Nephron progenitor cell (in vitro differentiated cells): Measurements from ENCODE around the gene RGPD8.
"Not testable (repeated sequence)": the region's sequence is repeated elsewhere in the genome, so short reads cannot be mapped to it uniquely, and the experiment has no call there.

Source experiments
- DNase-seq: peaks from one replicate; pipeline ENCODE4 v3.0.0; 2021
- H3K27ac Mint-ChIP-seq: 2 replicates; pipeline ENCODE4 v1.8.0; 2021; ENCODE audit warnings: mild to moderate bottlenecking, moderate library complexity, mixed read lengths
- H3K27me3 Mint-ChIP-seq: 2 replicates; pipeline ENCODE4 v1.8.0; 2021; ENCODE audit warnings: mild to moderate bottlenecking, low read depth, mixed read lengths; ENCODE audit not compliant: poor library complexity
- H3K36me3 Mint-ChIP-seq: 2 replicates; pipeline ENCODE4 v1.8.0; 2021; ENCODE audit warnings: low read depth, mixed read lengths
- H3K4me1 Mint-ChIP-seq: 2 replicates; pipeline ENCODE4 v1.8.0; 2021; ENCODE audit warnings: mixed read lengths
- H3K4me3 Mint-ChIP-seq: 2 replicates; pipeline ENCODE4 v1.8.0; 2021; ENCODE audit warnings: mild to moderate bottlenecking, moderate library complexity, mixed read lengths
- H3K9me3 Mint-ChIP-seq: 2 replicates; pipeline ENCODE4 v1.8.0; 2021; ENCODE audit warnings: mild to moderate bottlenecking, moderate library complexity, mixed read lengths
- TF ChIP-seq, protein P1 (sequence below): fragments of 200-600 bp; sonication (generic); IDR thresholded peaks from 2 replicates; pipeline ENCODE4 v1.5.0; 2021; ENCODE audit warnings: antibody characterized with exemption

RGPD8 gene

DNA sequence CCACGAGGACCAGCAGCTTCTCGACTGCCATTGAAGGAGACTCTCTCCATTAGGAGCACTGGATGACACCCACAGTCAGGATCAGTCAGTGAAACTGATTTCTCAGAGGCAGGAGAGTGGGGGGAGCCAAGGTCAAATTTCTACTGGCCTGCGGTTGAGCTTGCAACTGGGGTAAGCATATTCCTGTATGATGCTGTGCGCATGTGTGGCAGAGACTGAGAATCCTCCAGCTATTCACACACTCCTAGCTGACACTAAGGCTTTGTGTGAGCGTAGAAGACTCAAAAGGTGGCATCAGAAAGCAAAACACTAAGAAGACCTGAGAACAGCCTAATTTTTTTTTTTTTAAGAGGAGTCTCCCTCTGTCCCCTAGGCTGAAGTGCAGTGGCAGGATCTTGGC lies 28.7 kb upstream of the RGPD8 start:
- no peak overlapping the region for H3K27ac Mint-ChIP-seq
- no peak for DNase-seq
- no peak overlapping the region for H3K4me3 Mint-ChIP-seq
- peaks cover 3% of the 10 kb centered on the region for H3K27me3 Mint-ChIP-seq
- peaks cover 2% of the 10 kb centered on the region for H3K9me3 Mint-ChIP-seq
- TF ChIP-seq, protein P1, sequence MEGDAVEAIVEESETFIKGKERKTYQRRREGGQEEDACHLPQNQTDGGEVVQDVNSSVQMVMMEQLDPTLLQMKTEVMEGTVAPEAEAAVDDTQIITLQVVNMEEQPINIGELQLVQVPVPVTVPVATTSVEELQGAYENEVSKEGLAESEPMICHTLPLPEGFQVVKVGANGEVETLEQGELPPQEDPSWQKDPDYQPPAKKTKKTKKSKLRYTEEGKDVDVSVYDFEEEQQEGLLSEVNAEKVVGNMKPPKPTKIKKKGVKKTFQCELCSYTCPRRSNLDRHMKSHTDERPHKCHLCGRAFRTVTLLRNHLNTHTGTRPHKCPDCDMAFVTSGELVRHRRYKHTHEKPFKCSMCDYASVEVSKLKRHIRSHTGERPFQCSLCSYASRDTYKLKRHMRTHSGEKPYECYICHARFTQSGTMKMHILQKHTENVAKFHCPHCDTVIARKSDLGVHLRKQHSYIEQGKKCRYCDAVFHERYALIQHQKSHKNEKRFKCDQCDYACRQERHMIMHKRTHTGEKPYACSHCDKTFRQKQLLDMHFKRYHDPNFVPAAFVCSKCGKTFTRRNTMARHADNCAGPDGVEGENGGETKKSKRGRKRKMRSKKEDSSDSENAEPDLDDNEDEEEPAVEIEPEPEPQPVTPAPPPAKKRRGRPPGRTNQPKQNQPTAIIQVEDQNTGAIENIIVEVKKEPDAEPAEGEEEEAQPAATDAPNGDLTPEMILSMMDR, result no peak
- no peaks in the 10 kb centered on the region for H3K4me1 Mint-ChIP-seq
- no peaks in the 10 kb centered on the region for H3K36me3 Mint-ChIP-seq

DNA sequence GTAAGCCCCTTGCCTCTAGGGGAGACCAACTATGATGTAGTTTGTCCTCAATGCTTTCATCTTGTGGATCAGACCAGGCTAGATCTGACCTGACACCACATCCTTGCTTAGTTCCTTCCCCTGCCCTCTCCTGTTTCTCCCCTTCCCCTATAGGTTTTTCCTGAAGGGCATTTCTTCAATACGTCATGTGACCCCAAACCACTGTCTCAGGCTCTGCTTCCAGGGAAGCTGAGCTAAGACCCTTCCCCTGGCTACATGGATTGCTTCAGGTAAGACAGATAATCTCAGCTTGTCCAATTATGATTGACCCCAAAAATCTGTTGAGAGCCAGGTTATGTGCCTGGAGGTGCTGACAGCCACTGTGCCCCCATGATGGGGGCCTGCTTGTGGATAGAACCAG lies 25.9 kb upstream of the RGPD8 start:
- Mint-ChIP-seq H3K9me3 (no peaks in the 10 kb centered on the region), H3K27ac (no peak overlapping the region), H3K27me3 (no peaks in the 10 kb centered on the region), H3K36me3 (no peaks in the 10 kb centered on the region), H3K4me1 (peaks cover 5% of the 10 kb centered on the region), H3K4me3 (no peak overlapping the region)
- TF ChIP-seq, protein P1, result no peak
- no peak for DNase-seq

DNA sequence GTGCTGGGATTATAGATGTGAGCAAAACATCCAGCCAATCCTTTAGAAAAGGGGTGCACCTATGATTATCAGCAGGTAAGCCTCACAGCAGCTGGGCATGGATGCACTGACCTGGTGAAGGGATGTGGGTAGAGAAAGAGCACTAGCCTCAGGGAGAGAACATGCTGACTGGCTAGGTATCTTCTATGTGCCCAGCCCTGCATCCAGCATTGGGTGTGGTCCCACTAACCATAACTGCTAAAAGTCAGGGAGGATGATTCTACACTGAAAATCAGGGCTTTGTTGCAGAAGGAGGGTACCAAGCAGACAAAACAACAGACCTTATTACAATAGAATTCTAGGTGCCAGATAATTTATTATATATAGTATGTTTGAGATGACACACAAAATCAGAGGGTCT lies 21.1 kb upstream of the RGPD8 start:
- Mint-ChIP-seq H3K4me3 (no peak overlapping the region), H3K27ac (no peak overlapping the region), H3K36me3 (peaks cover 7% of the 10 kb centered on the region), H3K4me1 (peaks cover 10% of the 10 kb centered on the region), H3K9me3 (peaks cover 14% of the 10 kb centered on the region), H3K27me3 (peaks cover 10% of the 10 kb centered on the region)
- DNase-seq, result no peak
- TF ChIP-seq, protein P1, result no peak

DNA sequence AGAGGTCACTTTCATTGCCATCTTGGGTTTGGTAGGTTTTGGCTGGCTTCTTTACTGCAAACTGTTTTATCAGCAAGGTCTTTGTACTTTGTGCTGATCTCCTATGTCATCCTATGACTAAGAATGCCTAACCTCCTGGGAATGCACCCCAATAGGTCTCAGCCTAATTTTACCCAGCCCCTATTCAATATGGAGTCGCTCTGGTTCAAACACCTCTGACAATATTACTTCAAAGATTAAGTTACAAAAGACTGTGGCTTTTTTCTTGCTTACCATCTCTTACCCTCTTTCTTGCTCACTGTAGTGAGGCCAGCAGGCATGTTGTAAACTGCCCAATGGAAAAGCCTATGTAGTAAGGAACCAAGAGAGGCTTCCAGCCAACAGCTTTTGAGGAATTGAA lies 17.9 kb upstream of the RGPD8 start:
- Mint-ChIP-seq H3K4me3 (no peak overlapping the region), H3K36me3 (peaks cover 7% of the 10 kb centered on the region), H3K9me3 (peaks cover 15% of the 10 kb centered on the region), H3K4me1 (peaks cover 10% of the 10 kb centered on the region), H3K27me3 (peaks cover 10% of the 10 kb centered on the region), H3K27ac (no peak overlapping the region)
- DNase-seq, result no peak
- TF ChIP-seq, protein P1, result no peak

DNA sequence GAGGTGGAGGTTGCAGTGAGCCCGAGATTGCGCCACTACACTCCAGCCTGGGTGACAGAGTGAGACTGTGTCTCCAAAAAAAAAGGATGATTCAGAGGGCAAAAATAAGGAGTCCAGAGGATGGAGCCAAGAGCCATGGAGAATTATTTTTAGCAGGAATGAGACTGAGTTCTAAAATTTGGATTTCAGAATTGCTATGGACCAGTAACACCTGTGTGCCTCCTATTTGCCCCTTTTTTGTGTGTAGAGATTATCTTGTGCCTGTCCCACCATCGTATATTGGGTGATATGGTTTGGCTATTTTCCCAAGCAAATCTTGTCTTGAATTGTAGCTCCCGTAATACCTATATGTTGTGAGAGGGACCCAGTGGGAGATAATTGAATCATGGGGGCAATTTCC lies 16.4 kb upstream of the RGPD8 start:
- Mint-ChIP-seq H3K27ac (no peak overlapping the region), H3K27me3 (peaks cover 10% of the 10 kb centered on the region)

DNA sequence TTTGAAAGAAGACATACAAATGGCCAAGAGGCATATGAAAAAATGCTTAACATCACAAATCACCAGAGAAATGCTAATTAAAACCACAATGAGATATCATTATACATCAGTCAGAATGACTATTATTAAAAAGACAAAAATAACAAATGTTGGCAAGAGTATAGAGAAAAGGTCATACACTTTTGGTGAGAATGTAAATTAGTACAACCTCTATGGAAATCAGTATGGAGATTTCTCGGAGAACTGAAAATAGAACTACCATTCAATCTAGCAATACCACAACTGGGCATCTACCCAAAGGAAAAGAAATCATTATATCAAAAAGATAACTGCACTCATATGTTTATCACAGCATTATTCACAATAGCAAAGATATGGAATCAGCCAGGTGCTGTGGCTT lies 10.8 kb upstream of the RGPD8 start:
- DNase-seq, H3K9me3 Mint-ChIP-seq, H3K27ac Mint-ChIP-seq: not testable (repeated sequence)

More for the DNA sequence above, 16.4 kb upstream of the RGPD8 start:
- DNase-seq, result no peak
- TF ChIP-seq, protein P1, result no peak
- Mint-ChIP-seq H3K9me3 (peaks cover 15% of the 10 kb centered on the region), H3K36me3 (peaks cover 7% of the 10 kb centered on the region), H3K4me3 (no peak overlapping the region), H3K4me1 (peaks cover 5% of the 10 kb centered on the region)

DNA sequence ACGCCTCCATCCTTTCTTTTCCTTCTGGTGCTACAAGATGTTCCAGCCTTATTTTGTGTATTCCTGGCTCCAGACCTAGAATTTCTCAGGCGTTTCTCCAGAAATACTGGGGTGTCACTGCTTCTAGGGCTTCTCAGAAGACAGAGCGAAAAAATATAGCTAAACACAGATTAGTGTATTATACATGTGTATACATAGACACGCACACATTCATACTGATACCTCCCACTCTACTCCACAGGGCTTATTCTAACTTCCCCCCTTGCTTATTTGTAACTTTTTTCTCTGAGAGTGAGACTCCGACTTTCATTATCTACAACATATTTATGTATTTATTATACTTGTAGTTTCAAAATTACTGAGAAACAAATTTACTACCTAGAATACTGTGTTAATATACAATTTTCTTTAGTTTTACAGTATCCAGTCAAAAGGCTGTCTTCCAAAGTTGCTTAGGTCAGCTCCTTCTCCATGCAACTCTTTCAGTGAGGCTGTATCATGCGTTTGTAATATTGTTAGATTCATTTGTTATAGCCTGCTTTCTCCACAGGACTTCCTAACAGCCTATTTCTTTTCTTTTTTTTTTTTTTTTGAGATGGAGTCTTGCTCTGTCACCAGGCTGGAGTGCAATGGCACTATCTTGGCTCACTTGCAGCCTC lies 5.3 kb upstream of the RGPD8 start:
- DNase-seq, H3K9me3 Mint-ChIP-seq, H3K4me3 Mint-ChIP-seq, H3K27me3 Mint-ChIP-seq, H3K36me3 Mint-ChIP-seq, H3K27ac Mint-ChIP-seq: not testable (repeated sequence)
- H3K4me1 Mint-ChIP-seq, result peaks cover 23% of the 10 kb centered on the region

More for the DNA sequence above, 10.8 kb upstream of the RGPD8 start:
- not testable (repeated sequence) for H3K27me3 Mint-ChIP-seq, H3K4me3 Mint-ChIP-seq, H3K36me3 Mint-ChIP-seq, H3K4me1 Mint-ChIP-seq

DNA sequence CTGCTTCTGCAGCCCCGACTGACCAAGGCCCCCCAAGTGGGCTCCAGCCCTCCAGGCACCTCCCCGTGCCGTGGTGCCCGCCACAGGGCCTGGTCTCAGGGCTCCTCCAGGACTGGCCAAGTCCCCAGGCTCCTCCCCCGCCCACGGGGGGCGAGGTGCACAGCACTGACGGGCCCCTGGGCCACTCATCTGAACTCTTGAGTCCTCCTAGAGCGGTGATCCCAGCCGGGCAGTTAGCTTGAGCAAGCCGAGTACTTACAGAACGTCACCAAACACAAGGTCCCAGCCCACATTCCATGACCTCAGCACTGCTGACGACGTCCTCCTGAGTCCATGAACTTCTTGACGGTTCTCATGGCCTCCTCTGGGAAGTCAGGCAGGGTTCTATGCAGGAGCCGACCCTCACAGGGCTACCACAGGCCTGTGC lies 4.0 kb upstream of the RGPD8 start:
- H3K27ac Mint-ChIP-seq, H3K9me3 Mint-ChIP-seq, DNase-seq, H3K27me3 Mint-ChIP-seq, H3K36me3 Mint-ChIP-seq, H3K4me3 Mint-ChIP-seq: not testable (repeated sequence)
- H3K4me1 Mint-ChIP-seq, result peaks cover 27% of the 10 kb centered on the region

DNA sequence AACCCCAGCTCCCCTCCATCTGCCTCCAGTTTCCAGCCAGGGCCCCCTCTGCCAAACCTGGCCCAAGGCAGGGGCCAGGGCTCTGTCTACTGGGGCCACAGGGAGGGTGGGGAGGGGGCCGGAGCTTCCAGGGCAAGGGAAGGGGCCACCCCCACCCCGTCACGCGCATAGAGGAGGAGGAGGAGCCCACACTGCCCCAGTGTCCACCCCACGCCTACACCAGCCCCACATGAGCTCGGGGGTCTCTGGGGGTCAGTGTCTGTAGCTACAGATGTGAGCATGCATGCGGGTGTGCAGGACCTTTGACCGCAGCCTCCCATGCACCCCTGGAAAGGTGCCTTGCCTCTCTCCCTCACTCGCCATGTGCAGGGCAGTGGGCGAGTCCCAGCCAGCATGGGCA lies 3.5 kb upstream of the RGPD8 start:
- not testable (repeated sequence) for H3K36me3 Mint-ChIP-seq, DNase-seq, H3K27ac Mint-ChIP-seq, H3K27me3 Mint-ChIP-seq, H3K4me3 Mint-ChIP-seq, H3K9me3 Mint-ChIP-seq
- H3K4me1 Mint-ChIP-seq, result peaks cover 27% of the 10 kb centered on the region
